ENCODE data around the gene IL37. TPM values are rescaled to one million over a fixed set of nuclear protein-coding genes. Genes with fewer than 3 reads are reported as not detected.

IL37 gene
- total RNA-seq, 3 donors from 2014 or later: 0.67 to 0.82 TPM; not detected in 1

- intact Hi-C loops (cut with DNase I, micrococcal nuclease): loop anchor here (5.0 to 10.0 kb wide), 2 partner anchors 193 to 200 kb away; no protein-coding TSS in a partner anchor
- H3K4me1 ChIP-seq (ENCODE audit: low read depth): no peaks in the 10 kb centered on the region
- no peaks in the 10 kb centered on the region for H3K36me3 ChIP-seq (ENCODE audit: low read depth)
- DNase-seq (no peak), ATAC-seq (no peak)
- H3K9me3 ChIP-seq: peaks cover 16% of the 10 kb centered on the region
- TF ChIP-seq, protein P1, sequence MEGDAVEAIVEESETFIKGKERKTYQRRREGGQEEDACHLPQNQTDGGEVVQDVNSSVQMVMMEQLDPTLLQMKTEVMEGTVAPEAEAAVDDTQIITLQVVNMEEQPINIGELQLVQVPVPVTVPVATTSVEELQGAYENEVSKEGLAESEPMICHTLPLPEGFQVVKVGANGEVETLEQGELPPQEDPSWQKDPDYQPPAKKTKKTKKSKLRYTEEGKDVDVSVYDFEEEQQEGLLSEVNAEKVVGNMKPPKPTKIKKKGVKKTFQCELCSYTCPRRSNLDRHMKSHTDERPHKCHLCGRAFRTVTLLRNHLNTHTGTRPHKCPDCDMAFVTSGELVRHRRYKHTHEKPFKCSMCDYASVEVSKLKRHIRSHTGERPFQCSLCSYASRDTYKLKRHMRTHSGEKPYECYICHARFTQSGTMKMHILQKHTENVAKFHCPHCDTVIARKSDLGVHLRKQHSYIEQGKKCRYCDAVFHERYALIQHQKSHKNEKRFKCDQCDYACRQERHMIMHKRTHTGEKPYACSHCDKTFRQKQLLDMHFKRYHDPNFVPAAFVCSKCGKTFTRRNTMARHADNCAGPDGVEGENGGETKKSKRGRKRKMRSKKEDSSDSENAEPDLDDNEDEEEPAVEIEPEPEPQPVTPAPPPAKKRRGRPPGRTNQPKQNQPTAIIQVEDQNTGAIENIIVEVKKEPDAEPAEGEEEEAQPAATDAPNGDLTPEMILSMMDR (IDR thresholded peaks at IDR 0.05): no peak
- no peak overlapping the region for H3K4me3 ChIP-seq
Measured at GRCh38 chr2:112944971-112945370, 34.0 kb downstream of the IL37 start.

- peaks cover 16% of the 10 kb centered on the region for H3K9me3 ChIP-seq
- no peaks in the 10 kb centered on the region for H3K4me1 ChIP-seq (ENCODE audit: low read depth)
- no peaks in the 10 kb centered on the region for H3K36me3 ChIP-seq (ENCODE audit: low read depth)
- no peak overlapping the region for H3K4me3 ChIP-seq
- ATAC-seq (no peak), DNase-seq (no peak)
- intact Hi-C loops (cut with DNase I, micrococcal nuclease): loop anchor here in 1 of 2 donors (10.0 kb wide), 1 partner anchor 201 kb away; no protein-coding TSS in a partner anchor
- TF ChIP-seq, protein P1 (IDR thresholded peaks at IDR 0.05): no peak
Measured at GRCh38 chr2:112946086-112946485, 35.1 kb downstream of the IL37 start.

GRCh38 chr2:112947374-112947773, 36.4 kb downstream of the IL37 start:
- no peaks in the 10 kb centered on the region for H3K4me1 ChIP-seq (ENCODE audit: low read depth)
- no peak overlapping the region for H3K4me3 ChIP-seq
- ATAC-seq (peak; percentile 26), DNase-seq (no peak)
- H3K36me3 ChIP-seq (ENCODE audit: low read depth): no peaks in the 10 kb centered on the region
- TF ChIP-seq, protein P1 (IDR thresholded peaks at IDR 0.05): no peak
- peaks cover 16% of the 10 kb centered on the region for H3K9me3 ChIP-seq
- intact Hi-C loops (cut with DNase I, micrococcal nuclease): loop anchor here in 1 of 2 donors (10.0 kb wide), 1 partner anchor 203 kb away; no protein-coding TSS in a partner anchor

GRCh38 chr2:112949456-112949855, 38.5 kb downstream of the IL37 start:
- intact Hi-C loops (cut with DNase I, micrococcal nuclease): loop anchor here in 1 of 2 donors (10.0 kb wide), 1 partner anchor 205 kb away; no protein-coding TSS in a partner anchor
- DNase-seq: no peak
- H3K4me3 ChIP-seq: no peak overlapping the region
- H3K36me3 ChIP-seq (ENCODE audit: low read depth): no peaks in the 10 kb centered on the region
- TF ChIP-seq, protein P1 (IDR thresholded peaks at IDR 0.05): no peak
- H3K4me1 ChIP-seq (ENCODE audit: low read depth): no peaks in the 10 kb centered on the region
- peaks cover 16% of the 10 kb centered on the region for H3K9me3 ChIP-seq
- ATAC-seq: no peak

DNA sequence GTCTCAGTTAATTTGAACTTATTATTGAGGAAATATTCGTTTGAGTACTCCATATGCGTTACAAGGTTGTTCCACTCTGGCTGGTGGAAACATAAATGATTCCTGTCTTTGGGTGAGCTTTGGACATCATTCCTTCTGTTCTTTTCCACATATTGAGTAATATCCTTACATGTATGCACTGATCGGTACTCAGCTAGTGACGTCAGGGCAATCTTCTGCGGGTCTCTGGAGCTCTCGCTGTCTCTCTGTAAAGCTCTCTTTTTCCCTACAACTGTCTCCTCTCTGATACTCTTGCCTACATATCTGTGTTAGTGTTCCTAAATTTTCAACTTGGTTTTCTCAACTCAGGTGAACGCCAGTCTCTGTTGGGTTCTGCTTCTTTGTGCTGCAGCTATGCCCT, 43.4 kb downstream of the IL37 start:
- no peaks in the 10 kb centered on the region for H3K4me1 ChIP-seq (ENCODE audit: low read depth)
- DNase-seq: no peak
- intact Hi-C loops (cut with DNase I, micrococcal nuclease): no loop called here
- no peaks in the 10 kb centered on the region for H3K9me3 ChIP-seq
- H3K36me3 ChIP-seq (ENCODE audit: low read depth): no peaks in the 10 kb centered on the region
- no peak for ATAC-seq
- no peak overlapping the region for H3K4me3 ChIP-seq
- TF ChIP-seq, protein P1 (IDR thresholded peaks at IDR 0.05): no peak

GRCh38 chr2:112957511-112957910, 46.5 kb downstream of the IL37 start:
- H3K36me3 ChIP-seq (ENCODE audit: low read depth): no peaks in the 10 kb centered on the region
- TF ChIP-seq, protein P1 (IDR thresholded peaks at IDR 0.05): no peak
- no peak for DNase-seq
- H3K4me1 ChIP-seq (ENCODE audit: low read depth): no peaks in the 10 kb centered on the region
- ATAC-seq: no peak
- no peak overlapping the region for H3K4me3 ChIP-seq
- no peaks in the 10 kb centered on the region for H3K9me3 ChIP-seq
- intact Hi-C loops (cut with DNase I, micrococcal nuclease): no loop called here
